Ovary (tissue), 3 donors: Measurements from ENCODE around the gene UBE2L3.
"Not testable (repeated sequence)": the region's sequence is repeated elsewhere in the genome, so short reads cannot be mapped to it uniquely, and the experiment has no call there.

Source experiments
- POLR2A ChIP-seq: fragments of 450-650 bp; IDR thresholded peaks from one replicate; pipeline ENCODE4 v1.6.1; 2017; ENCODE audit warnings: antibody characterized with exemption, mild to moderate bottlenecking, moderate library complexity
- TF ChIP-seq, protein P1 (sequence below), 3 donors: fragments of 450-650 bp in 2 of 3; fragments of 200-600 bp in 1 of 3; IDR thresholded peaks; one replicate each; pipeline versions ENCODE4 v1.5.1 to v1.8.0; 2016 to 2022; ENCODE audit warnings: antibody characterized with exemption in 3 of 3, mild to moderate bottlenecking in 1 of 3
- donor health status: DM: no; HTN: no; CAD: no.

GRCh38 chr22:21609556-21610157 is 42.1 kb downstream of the UBE2L3 start:
- TF ChIP-seq POLR2A = not testable (repeated sequence)
- TF ChIP-seq, protein P1, sequence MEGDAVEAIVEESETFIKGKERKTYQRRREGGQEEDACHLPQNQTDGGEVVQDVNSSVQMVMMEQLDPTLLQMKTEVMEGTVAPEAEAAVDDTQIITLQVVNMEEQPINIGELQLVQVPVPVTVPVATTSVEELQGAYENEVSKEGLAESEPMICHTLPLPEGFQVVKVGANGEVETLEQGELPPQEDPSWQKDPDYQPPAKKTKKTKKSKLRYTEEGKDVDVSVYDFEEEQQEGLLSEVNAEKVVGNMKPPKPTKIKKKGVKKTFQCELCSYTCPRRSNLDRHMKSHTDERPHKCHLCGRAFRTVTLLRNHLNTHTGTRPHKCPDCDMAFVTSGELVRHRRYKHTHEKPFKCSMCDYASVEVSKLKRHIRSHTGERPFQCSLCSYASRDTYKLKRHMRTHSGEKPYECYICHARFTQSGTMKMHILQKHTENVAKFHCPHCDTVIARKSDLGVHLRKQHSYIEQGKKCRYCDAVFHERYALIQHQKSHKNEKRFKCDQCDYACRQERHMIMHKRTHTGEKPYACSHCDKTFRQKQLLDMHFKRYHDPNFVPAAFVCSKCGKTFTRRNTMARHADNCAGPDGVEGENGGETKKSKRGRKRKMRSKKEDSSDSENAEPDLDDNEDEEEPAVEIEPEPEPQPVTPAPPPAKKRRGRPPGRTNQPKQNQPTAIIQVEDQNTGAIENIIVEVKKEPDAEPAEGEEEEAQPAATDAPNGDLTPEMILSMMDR (IDR thresholded peaks at IDR 0.05) = not testable (repeated sequence)
